Limb (tissue), 2 donors: ENCODE measurements around the gene SKP1.

Source experiments
- DNase-seq, 2 donors: peaks; one replicate each; pipeline ENCODE4 v3.0.0-alpha.2; 2016; ENCODE audit errors: extremely low spot score in 2 of 2

The SKP1 gene

GRCh38 chr5:134113902-134114875 lies 62.6 kb downstream of the SKP1 start, which contains the start of gene TCF7:
Gene TCF7 (plus strand): TSS chr5:134114681. CDS start chr5:134114907, 226 bp downstream.
- DNase-seq = peak; percentile 62 to 87

- DNase-seq = no peak
Observed at GRCh38 chr5:134113363-134113889, 63.3 kb downstream of the SKP1 start.

GRCh38 chr5:134112726-134113362 lies 63.9 kb downstream of the SKP1 start:
- DNase-seq = no peak

GRCh38 chr5:134111741-134112647 lies 64.8 kb downstream of the SKP1 start:
- no peak for DNase-seq

- DNase-seq = no peak
Observed at GRCh38 chr5:134110382-134110781, 66.4 kb downstream of the SKP1 start.

- DNase-seq = no peak
Observed at GRCh38 chr5:134107779-134108178, 69.0 kb downstream of the SKP1 start.

GRCh38 chr5:134106991-134107701 lies 69.6 kb downstream of the SKP1 start:
- no peak for DNase-seq

GRCh38 chr5:134103998-134104654 lies 72.6 kb downstream of the SKP1 start:
- DNase-seq = no peak

GRCh38 chr5:134103397-134103796 lies 73.4 kb downstream of the SKP1 start:
- DNase-seq = no peak

GRCh38 chr5:134101686-134102439 lies 74.9 kb downstream of the SKP1 start:
- DNase-seq = peak in 1 of 2 donors; percentile 77

GRCh38 chr5:134100283-134101091 lies 76.3 kb downstream of the SKP1 start:
- DNase-seq = no peak

GRCh38 chr5:134099939-134100282 lies 76.8 kb downstream of the SKP1 start:
- no peak for DNase-seq

- DNase-seq = no peak
Observed at GRCh38 chr5:134099288-134099872, 77.4 kb downstream of the SKP1 start.
